ENCODE results near the gene BAK1.
"Not testable (repeated sequence)": the region's sequence is repeated elsewhere in the genome, so short reads cannot be mapped to it uniquely, and the experiment has no call there.

BAK1 gene

GRCh38 chr6:33607784-33608161 is 27.7 kb upstream of the BAK1 start:
- DNase-seq (ENCODE audit: low spot score): peak; percentile 63

GRCh38 chr6:33607126-33607783 is 27.2 kb upstream of the BAK1 start:
- no peak for DNase-seq (ENCODE audit: low spot score)

DNA sequence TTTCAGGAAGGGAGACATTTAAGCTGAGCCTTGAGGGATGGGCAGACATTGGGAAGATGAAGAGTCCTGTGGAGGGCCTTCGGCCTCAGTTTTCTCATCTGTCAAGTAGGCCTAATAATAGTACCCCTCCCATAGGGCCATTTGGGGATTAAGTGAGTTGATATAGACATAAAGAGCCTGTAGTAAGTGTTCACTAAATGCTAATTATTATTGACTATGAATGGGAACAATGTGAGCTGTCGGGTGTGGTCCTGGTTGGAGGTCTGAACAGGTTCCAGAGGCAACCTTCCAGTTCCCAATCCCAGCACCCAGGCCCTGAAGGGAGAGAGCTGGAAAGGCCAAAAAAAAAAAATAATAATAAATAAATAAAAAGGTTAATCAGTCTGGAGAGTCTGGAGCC is 26.6 kb upstream of the BAK1 start:
- DNase-seq (ENCODE audit: low spot score): no peak

DNA sequence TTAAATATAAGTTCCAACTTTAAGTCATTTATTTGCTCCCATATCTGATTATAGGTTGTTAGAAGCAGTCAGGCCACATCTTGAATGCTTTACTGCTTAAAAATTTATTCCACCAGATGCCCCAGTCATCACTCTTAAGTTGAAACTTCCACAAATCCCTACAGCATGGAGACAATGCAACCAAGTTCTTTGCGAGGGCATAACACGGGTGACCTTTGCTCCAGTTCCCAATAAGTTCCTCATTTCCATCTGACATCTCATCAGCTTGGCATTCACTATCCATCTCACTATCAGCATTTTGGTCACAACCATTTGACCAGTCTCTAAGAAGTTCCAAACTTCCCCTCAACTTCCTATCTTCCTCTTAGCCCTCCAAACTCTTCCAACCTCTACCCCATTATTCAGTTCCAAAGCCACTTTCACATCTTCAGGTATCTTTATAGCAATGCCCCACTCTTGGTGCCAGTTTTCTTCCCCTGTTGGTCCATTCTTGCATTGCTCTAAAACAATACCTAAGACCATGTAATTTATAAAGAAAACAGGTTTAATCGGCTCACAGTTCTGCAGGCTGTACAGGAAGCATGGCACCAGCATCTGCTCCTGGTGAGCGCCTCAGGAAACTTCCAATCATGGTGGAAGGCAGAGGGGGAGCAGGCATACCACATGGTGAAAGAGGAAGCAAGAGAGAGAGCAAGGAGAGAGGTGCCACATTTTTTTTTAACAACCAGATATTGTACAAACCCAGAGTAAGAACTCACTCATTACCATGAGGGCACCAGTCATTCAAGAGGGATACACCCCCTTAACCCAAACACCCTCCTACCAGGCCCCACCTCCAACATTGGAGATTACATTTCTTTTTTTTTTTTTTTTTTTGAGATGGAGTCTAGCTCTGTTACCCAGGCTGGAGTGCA is 25.1 kb upstream of the BAK1 start:
- DNase-seq (ENCODE audit: low spot score): no peak

GRCh38 chr6:33602180-33602579 is 22.1 kb upstream of the BAK1 start:
- no peak for DNase-seq (ENCODE audit: low spot score)

GRCh38 chr6:33600761-33601160 is 20.7 kb upstream of the BAK1 start:
- no peak for DNase-seq (ENCODE audit: low spot score)

DNA sequence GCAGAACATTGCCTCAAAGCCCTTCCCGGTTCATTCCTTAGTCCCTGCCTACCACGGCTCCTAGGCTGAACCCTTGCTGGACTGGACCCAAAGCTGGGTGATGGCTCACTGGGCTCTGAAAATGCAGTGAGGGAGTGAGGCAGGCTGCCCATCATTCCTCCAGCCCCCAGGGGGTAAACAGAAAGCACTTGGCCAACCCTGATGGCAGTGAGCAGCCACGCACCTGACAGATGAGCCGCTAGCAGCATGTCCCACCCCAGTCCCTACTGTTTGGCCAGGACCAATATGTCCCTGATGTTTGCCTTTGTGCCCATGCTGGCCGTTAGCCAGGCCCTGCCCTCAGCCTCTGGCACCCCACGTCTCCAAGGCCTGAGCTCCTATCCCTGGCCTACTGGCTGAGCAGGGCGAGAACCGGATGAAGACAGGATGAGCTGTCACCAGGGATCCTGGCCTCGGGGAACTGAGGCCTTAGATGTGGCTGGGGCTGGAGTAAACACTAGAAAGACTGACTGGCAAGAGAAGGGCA is 19.4 kb upstream of the BAK1 start:
- DNase-seq (ENCODE audit: low spot score): no peak

GRCh38 chr6:33597551-33598322 is 17.7 kb upstream of the BAK1 start:
- no peak for DNase-seq (ENCODE audit: low spot score)

DNA sequence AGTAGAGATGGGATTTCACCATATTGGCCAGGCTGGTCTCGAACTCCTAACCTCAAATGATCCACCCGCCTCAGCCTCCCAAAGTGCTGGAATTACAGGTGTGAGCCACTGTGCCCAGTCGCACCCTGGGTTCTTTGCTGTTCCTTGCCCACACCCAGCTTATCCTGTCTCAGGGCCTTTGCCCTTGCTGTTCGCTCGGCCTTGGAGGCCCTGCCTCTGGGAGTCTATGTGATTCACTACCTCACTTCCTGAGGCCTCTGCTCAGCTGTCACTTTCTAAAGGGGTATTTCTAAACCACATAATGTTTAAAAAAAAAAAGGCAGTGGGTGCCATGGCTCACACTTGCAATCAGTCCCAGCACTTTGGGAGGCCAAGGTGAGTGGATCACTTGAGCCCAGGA is 16.8 kb upstream of the BAK1 start:
- not testable (repeated sequence) for DNase-seq (ENCODE audit: low spot score)

DNA sequence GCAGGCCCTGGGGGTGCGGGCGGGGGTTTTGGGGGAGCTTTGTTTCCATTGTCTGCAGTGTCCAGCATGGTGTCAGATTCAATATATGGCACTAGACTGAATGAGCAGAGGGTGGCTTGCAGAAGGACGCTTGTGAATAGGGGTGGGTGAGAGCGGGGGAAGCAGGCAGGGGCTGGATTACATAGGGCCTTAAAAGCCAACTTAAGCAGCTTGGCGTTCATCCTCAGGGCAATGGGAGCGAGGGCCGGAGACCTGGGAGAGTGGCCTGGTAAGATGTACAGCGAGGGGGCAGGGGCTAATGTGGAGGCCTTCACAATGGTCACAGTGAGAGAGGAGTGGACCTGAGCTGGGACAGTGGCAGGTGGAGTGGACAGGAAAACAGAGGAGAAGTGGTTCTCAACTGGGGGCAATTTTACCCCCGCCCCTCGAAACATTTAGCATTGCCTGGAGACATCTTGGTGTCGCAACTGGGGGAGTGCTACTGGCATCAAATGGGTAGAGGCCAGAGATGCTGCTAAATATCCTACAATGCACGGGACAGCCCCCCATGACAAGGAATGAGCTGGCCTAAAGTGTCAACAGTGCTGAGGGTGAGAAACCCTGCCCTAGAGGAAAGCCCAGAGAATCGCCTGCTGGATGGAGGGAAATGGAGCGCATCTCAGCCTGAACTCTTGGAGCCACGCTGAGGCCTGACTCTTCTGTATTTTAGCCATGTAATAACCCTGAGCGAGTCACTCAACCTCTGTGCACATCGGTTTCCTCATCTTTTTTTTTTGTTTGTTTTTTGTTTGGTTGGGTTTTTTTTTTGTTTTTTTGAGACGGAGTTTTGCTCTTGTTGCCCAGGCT is 15.1 kb upstream of the BAK1 start:
- DNase-seq (ENCODE audit: low spot score): no peak

GRCh38 chr6:33593414-33593727 is 13.3 kb upstream of the BAK1 start:
- DNase-seq (ENCODE audit: low spot score): no peak

- DNase-seq (ENCODE audit: low spot score): peak; percentile 73
Observed at GRCh38 chr6:33592595-33593413, 12.7 kb upstream of the BAK1 start.

- no peak for DNase-seq (ENCODE audit: low spot score)
Observed at GRCh38 chr6:33592280-33592594, 12.2 kb upstream of the BAK1 start.

DNA sequence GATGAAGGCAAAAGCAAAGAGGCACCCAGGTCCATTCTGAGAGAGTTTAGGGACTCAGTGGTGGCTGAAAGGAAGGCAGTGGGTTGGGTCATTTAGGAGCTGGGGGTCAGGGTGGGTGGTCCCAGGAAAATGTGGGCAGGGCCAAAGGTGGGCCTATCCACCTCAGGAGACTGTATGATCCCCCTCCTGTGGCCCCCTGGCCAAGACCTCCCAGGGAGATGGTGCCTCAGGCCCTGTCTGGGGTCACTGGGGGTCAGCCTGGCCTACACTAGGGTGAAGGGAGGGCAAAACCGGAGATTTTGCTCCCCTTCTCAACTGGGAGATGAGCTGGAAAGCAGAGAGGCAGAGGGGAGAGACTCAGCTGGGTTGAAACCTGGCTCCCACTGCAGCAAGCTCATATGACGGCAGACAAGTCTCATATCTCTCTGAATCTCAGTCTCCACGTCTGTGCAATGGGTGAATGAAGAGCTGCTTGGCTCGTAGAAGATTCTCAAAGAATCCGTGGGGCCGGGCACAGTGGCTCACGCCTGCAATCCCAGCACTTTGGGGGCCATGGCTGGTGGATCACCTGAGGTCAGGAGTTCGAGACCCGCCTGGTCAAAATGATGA is 11.5 kb upstream of the BAK1 start:
- no peak for DNase-seq (ENCODE audit: low spot score)

GRCh38 chr6:33590531-33591198 is 10.6 kb upstream of the BAK1 start:
- DNase-seq (ENCODE audit: low spot score): no peak

DNA sequence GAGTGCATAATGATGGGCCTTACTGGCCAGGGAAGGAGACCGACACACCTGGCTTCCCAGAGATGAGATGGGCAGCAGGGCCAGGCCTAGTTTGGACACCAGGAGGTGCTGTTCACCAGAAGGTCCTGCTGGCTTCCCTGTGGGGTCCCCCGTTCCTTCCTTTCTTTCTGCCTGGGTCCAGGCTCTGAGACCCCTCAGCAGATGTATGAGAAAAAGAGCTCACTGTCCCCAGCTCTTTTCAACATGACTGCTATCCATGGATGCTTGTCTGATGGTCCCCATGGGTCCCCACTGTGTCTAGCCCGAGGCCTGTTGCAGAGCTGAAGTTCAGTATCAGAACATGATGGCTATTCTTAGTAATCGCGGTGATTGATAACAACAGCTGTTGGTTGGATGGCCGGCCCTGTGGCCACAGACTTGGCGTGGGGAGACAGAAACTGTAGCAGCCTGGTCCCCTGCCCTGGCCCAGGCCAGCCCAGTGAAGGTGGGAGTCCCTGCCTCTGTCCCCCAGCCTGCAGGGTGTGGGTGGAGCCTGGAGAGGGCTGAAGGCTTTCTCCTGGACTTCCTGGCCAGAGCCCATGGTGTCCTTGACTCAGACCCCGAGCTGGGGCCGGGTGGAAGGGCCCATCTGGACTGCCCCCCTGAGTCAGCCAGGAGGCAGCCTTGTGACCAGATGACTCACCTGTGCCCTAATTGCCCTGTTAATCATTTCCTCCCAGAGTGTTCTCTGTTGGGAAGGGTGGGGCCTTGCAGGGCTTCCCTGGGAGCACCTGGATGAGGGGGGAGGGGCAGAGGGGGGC is 9.9 kb upstream of the BAK1 start:
- DNase-seq (ENCODE audit: low spot score): peak; percentile 54

DNA sequence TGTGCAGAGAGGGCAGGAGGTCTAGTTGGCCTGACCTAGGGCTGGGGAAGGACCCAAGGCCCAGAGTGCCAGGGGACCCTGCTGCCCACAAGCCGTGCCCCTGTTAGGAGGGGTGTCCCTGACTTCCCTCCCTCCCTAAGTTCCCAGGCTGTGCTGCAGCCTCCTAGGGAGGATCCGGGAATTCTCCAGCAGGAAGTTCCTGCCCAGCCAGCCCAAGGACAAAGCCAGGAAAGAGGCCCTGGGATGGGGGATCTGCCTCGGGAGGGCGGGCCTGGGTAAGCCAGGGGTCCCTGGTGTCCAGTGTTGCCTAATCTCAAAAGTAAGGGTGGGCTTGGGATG is 9.3 kb upstream of the BAK1 start:
- no peak for DNase-seq (ENCODE audit: low spot score)

DNA sequence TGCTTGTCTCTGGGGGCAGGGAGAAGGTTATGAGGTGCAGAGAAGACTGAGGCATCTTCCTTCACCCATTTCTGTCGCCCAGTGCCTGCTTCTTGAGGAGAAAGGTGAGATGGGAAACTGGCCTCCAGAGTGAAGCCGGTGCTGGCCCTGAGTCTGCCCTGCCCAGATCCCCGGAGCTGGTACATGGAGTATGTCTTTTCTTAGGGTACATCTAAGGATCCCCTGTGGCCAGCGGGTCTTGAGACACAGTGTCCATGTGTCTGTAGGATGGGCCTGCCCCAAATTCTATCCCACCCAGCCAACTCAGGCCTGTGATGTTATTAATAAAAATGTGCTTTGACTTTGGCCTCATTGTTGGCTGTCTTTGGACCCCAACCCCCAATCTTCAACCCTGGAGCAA is 8.8 kb upstream of the BAK1 start:
- DNase-seq (ENCODE audit: low spot score): no peak

- DNase-seq (ENCODE audit: low spot score): no peak
Observed at GRCh38 chr6:33587529-33587928, 7.5 kb upstream of the BAK1 start.
